GM10248 (cell line): ENCODE measurements around the gene FILIP1L.

ENCODE experiments used
- CTCF ChIA-PET: fragments of 300-600 bp; sonication (Branson Sonifier 250); formaldehyde crosslinking; extraction: SDS; loops from one replicate; lab custom pipeline; 2021; ENCODE audit warnings: antibody characterized with exemption; lab: Yijun Ruan, JAX
- POLR2A ChIA-PET: fragments of 350-650 bp; sonication (Branson Sonifier 250); formaldehyde crosslinking; extraction: SDS; loops from one replicate; lab custom pipeline; 2020; ENCODE audit warnings: antibody characterized with exemption; lab: Yijun Ruan, JAX
- DNase-seq: peaks from one replicate; pipeline ENCODE4 v3.0.0; 2012; ENCODE audit errors: extremely low spot score
- CTCF ChIP-seq: IDR thresholded peaks from 2 replicates; pipeline ENCODE4 v1.5.1; 2012; ENCODE audit warnings: mild to moderate bottlenecking, low read depth; ENCODE audit errors: extremely low read depth, missing control alignments, control extremely low read depth

Gene FILIP1L

GRCh38 chr3:99885851-99886250, 228.4 kb downstream of the FILIP1L start:
- DNase-seq, result no peak
- CTCF ChIA-PET, result no interaction called here
- POLR2A ChIA-PET, result no interaction called here
- TF ChIP-seq CTCF, result no peak

GRCh38 chr3:99885085-99885484, 229.2 kb downstream of the FILIP1L start:
- ChIA-PET POLR2A (no interaction called here), CTCF (interaction anchor here (1.3 to 3.4 kb wide), 2 partner anchors 9 to 13 kb away, joined by 5 to 15 read pairs; no protein-coding TSS in a partner anchor)
- no peak for DNase-seq
- TF ChIP-seq CTCF, result no peak

GRCh38 chr3:99884484-99884883, 229.8 kb downstream of the FILIP1L start:
- TF ChIP-seq CTCF, result no peak
- ChIA-PET POLR2A (no interaction called here), CTCF (interaction anchor here (1.3 to 3.4 kb wide), 2 partner anchors 10 to 14 kb away, joined by 5 to 15 read pairs; no protein-coding TSS in a partner anchor)
- DNase-seq, result no peak

GRCh38 chr3:99883693-99884092, 230.6 kb downstream of the FILIP1L start:
- CTCF ChIA-PET, result interaction anchor here (1.1 to 3.4 kb wide), 3 partner anchors 11 to 15 kb away, joined by 3 to 15 read pairs (median 5); no protein-coding TSS in a partner anchor
- no peak for DNase-seq
- POLR2A ChIA-PET, result no interaction called here
- TF ChIP-seq CTCF, result no peak

- ChIA-PET POLR2A (no interaction called here), CTCF (interaction anchor here (0.9 to 3.4 kb wide), 3 partner anchors 11 to 51 kb away, joined by 3 to 15 read pairs (median 3); no protein-coding TSS in a partner anchor)
- no peak for DNase-seq
- TF ChIP-seq CTCF, result no peak
Observed at GRCh38 chr3:99883138-99883461, 231.2 kb downstream of the FILIP1L start.

GRCh38 chr3:99882436-99883137, 231.7 kb downstream of the FILIP1L start:
- ChIA-PET POLR2A (no interaction called here), CTCF (interaction anchor here (0.9 to 3.4 kb wide), 3 partner anchors 12 to 51 kb away, joined by 3 to 15 read pairs (median 3); no protein-coding TSS in a partner anchor)
- no peak for TF ChIP-seq CTCF
- DNase-seq, result no peak
